Hepatocyte (in vitro differentiated cells): Measurements from ENCODE around the gene NAPA.

ENCODE experiments used
- CTCF ChIP-seq: fragments of 200-600 bp; sonication (generic); IDR thresholded peaks from 2 replicates; pipeline ENCODE4 v1.5.1; 2016; ENCODE audit warnings: antibody characterized with exemption, mild to moderate bottlenecking; ENCODE audit not compliant: poor library complexity
- EZH2 ChIP-seq: fragments of 200-600 bp; sonication (generic); IDR thresholded peaks from 2 replicates; pipeline ENCODE4 v1.6.1; 2016; ENCODE audit warnings: antibody characterized with exemption, mild to moderate bottlenecking, borderline replicate concordance

- TF ChIP-seq CTCF (no peak), EZH2 (no peak)
These were observed 17.7 kb downstream of the NAPA start for GRCh38 chr19:47497050-47497766.
